Lower lobe of right lung (tissue), 2 donors: Measurements from ENCODE around the gene NIN. TPM values are rescaled to one million over a fixed set of nuclear protein-coding genes. Genes with fewer than 3 reads are reported as not detected.
A peak's percentile ranks its signal among the peaks of the same experiment; 100 is the strongest.

Experiments
- ATAC-seq, 2 donors: fragments of 200-7000 bp; cut with Tn5 transposase; one replicate each; pipeline ENCODE4 v1.9.1; 2020 to 2022; ENCODE audit warnings: mild to moderate bottlenecking in 2 of 2, moderate library complexity in 2 of 2
- DNase-seq: peaks from one replicate; pipeline ENCODE4 v3.0.0-alpha.2; 2020
- H3K27ac ChIP-seq: fragments of 200-600 bp; one replicate; pipeline ENCODE4 v1.8.0; 2022
- H3K27me3 ChIP-seq: fragments of 200-600 bp; one replicate; pipeline ENCODE4 v1.8.0; 2022; ENCODE audit warnings: low read depth
- H3K36me3 ChIP-seq: fragments of 200-600 bp; one replicate; pipeline ENCODE4 v1.8.0; 2022; ENCODE audit warnings: mild to moderate bottlenecking
- H3K4me1 ChIP-seq: fragments of 200-600 bp; one replicate; pipeline ENCODE4 v1.8.0; 2022
- H3K4me3 ChIP-seq: fragments of 200-600 bp; one replicate; pipeline ENCODE4 v1.8.0; 2022; ENCODE audit warnings: mild to moderate bottlenecking
- H3K9me3 ChIP-seq: fragments of 200-600 bp; one replicate; pipeline ENCODE4 v1.8.0; 2022
- CTCF ChIP-seq: fragments of 200-600 bp; IDR thresholded peaks from one replicate; pipeline ENCODE4 v1.8.0; 2022; ENCODE audit warnings: antibody characterized with exemption, mild to moderate bottlenecking
- intact Hi-C: fragments of 100-400 bp; cut with DNase I; formaldehyde crosslinking; loops from one replicate; pipeline ENCODE4 v1.11.0; 2022
- total RNA-seq: library from RNA; stranded (reverse); fragmentation: NEBNext Ultra II Directional; extraction: Animal tissue kit (Norgen Biotek cat#: 25700); gene quantifications from one replicate; pipeline ENCODE4 v1.2.1, GENCODE V29; 2021
- donor health status: DM: no; HTN: yes; CAD: no; lungs with severe emphysema.

The NIN gene
- total RNA-seq, 1 donor from 2014 or later, result 45.9 TPM

DNA sequence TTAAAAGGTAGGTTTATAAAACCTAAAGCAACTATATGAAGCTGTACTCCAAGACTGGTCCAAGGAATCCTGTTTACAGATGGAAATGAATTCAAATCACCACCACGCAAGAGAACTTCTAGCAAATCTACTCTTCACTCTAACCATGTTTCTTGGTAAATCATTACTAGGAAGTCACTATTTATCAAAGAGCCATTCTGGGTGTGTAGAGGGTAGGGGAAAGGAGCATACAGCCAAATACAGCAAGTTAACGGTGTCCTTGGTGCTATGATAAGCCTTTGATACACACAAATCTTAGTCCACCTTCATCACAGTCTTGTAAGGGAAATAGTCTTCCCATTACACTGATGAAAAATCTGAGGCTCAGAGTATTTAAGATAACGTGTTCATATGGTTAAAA lies 16.8 kb downstream of the NIN start:
- no peak for DNase-seq
- no peak for TF ChIP-seq CTCF
- intact Hi-C loops, result no loop called here
- H3K4me3 ChIP-seq, result no peak overlapping the region
- H3K4me1 ChIP-seq, result peaks cover 30% of the 10 kb centered on the region
- ATAC-seq, result no peak
- H3K9me3 ChIP-seq, result no peaks in the 10 kb centered on the region
- H3K36me3 ChIP-seq, result no peaks in the 10 kb centered on the region
- no peak overlapping the region for H3K27ac ChIP-seq
- H3K27me3 ChIP-seq, result no peaks in the 10 kb centered on the region

DNA sequence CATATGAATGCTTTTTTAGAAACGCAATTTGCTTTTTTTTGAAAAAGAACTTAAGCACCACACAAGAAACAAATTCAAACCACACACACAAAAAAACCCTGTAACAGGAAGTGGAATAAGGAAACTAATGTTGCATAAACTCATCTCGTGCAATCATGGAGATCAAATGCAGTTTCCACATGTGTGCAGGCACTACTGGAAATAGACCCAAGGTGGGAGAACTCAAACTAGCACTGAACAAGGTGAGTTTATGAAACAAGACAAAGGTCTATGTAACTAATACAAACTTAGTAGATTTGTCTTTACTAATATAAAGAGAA lies 17.5 kb downstream of the NIN start:
- H3K4me3 ChIP-seq, result no peak overlapping the region
- ATAC-seq, result peak; percentile 45 to 51
- intact Hi-C loops, result no loop called here

DNA sequence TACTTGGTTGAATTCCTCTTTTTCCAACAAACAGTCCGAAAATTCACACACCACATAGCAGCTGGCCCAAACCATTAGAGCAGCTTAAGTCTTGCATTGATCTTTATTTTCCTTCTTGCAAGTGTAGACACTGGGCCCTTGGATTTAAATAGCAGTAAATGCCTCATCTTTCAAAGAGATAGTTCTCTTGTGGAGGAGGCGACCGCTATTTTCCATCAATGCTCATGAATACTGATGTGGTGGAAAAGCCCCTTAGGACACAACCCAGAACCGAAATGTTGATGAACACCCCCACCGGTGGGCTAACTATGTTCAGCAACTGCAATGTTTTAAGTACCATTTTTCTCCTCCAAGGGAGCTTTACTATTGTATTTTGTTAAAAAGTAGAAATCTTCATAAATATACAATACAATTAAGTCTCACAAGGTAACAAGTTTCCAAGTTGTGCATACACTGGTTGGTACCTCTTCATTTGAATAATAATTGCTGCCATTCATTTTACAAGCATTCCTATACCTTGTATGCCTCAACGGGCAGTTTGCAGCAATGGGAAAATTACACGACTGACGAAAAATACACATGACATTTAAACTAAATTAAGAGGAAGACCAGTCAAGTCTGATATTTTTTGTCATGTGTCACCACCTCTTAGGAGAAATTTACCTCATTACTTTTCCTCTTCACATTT lies 18.0 kb downstream of the NIN start:
- Histone ChIP-seq H3K27ac (peak overlapping the region; percentile 11), H3K27me3 (no peaks in the 10 kb centered on the region), H3K4me1 (peaks cover 30% of the 10 kb centered on the region), H3K36me3 (no peaks in the 10 kb centered on the region), H3K9me3 (no peaks in the 10 kb centered on the region), H3K4me3 (no peak overlapping the region)
- DNase-seq, result no peak
- ATAC-seq, result no peak
- no peak for TF ChIP-seq CTCF
- intact Hi-C loops, result no loop called here

More for the DNA sequence above, 17.5 kb downstream of the NIN start:
- no peaks in the 10 kb centered on the region for H3K27me3 ChIP-seq
- H3K27ac ChIP-seq, result peak overlapping the region; percentile 11
- peaks cover 30% of the 10 kb centered on the region for H3K4me1 ChIP-seq
- no peak for TF ChIP-seq CTCF
- no peak for DNase-seq
- H3K36me3 ChIP-seq, result no peaks in the 10 kb centered on the region
- no peaks in the 10 kb centered on the region for H3K9me3 ChIP-seq

DNA sequence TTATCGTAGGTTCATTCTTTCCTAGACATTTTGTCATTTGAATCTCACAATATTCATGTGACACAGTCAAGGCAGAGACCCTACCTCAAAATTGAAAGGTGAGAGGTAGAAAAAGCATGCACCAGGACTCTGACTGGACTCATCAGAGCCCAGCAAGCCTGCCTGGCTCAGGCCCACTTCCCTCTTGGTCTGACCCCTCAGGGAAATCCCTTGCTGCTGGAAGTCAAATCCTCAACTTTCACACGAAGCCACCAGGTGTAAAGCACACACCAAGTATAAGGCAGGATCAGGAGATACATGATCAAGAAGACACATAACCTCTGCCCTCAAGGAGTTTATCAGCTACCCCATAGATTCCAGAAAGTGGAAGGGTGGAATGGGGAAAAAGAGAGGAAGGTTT lies 18.8 kb downstream of the NIN start:
- H3K27me3 ChIP-seq, result no peaks in the 10 kb centered on the region
- ATAC-seq (no peak), DNase-seq (no peak)
- TF ChIP-seq CTCF, result no peak
- intact Hi-C loops, result no loop called here
- no peaks in the 10 kb centered on the region for H3K36me3 ChIP-seq
- H3K27ac ChIP-seq, result no peak overlapping the region
- peaks cover 30% of the 10 kb centered on the region for H3K4me1 ChIP-seq
- no peaks in the 10 kb centered on the region for H3K9me3 ChIP-seq
- H3K4me3 ChIP-seq, result no peak overlapping the region

DNA sequence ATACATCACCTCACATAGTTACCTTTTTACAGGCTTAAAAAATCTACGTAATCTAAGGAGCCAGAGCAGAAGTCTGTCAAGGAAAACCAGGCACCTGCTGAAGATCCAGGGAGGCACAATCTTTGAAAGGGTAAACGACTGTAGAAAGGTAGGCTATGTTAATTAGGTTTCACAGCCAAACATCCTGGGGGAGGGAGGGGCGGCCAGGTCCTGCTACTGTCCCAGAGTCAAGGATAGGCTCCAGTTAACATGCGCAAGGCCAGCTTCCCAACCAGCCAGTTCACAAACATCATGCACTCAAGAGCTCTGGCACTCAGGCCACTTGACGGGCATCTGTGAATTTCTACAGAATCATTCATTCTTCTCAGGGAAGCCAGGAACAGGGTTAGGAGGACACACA lies 22.9 kb downstream of the NIN start:
- TF ChIP-seq CTCF, result no peak

More for the DNA sequence above, 22.9 kb downstream of the NIN start:
- DNase-seq (no peak), ATAC-seq (no peak)
- Histone ChIP-seq H3K27ac (no peak overlapping the region), H3K4me1 (peaks cover 13% of the 10 kb centered on the region), H3K4me3 (no peak overlapping the region), H3K36me3 (peaks cover 7% of the 10 kb centered on the region), H3K9me3 (no peaks in the 10 kb centered on the region), H3K27me3 (no peaks in the 10 kb centered on the region)
- intact Hi-C loops, result no loop called here
